Measurements from ENCODE around the gene STX8.

DNA sequence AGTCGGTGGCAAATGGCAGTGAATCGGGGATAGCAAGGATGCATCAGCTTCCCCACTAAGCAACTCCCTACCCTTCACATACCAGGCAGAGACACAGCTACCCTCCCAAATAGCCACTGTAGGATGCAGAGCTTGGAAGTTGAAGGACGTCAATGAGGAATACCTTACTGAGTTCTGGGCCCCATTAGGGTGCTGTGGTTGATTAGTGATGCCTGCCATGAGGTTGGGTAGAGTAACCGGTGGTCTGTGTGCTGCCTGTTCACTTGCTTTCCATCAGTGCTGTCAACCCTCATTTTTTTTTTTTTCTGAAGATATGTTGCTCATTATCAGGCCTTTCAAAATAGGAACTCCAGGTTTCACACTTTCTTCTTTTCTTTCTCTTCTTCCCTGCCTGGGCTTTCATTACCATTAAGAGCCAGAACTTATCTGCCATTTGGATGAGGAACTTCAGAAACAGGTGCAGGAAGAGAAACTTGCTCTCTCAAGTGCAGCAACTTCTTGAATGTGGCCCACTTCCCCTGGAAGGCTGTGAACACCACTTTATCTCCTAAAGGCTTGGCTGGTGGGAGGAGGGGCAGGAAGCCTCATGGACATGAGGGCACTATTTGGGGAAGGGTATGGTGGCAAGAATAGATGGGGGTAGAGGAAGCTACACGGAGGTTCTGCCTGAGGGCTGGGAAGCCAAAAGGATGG, 370.8 kb downstream of the STX8 start:
- TF ChIP-seq POLR2A (IDR thresholded peaks at IDR 0.05; ENCODE audit: low read depth, low read length) (no peak), POLR2AphosphoS5 (IDR thresholded peaks at IDR 0.05; ENCODE audit: low read depth, low read length) (no peak), TAF1 (IDR thresholded peaks at IDR 0.05; ENCODE audit: borderline replicate concordance, low read depth, low read length) (no peak)

Measured in GM12892 (cell line).